AG09319 (cell line): ENCODE results near the gene ITGB3BP.

Experiments
- DNase-seq: peaks from one replicate; pipeline ENCODE4 v3.0.0-alpha.2; 2010; ENCODE audit warnings: low read depth; ENCODE audit errors: extremely low read depth
- TF ChIP-seq, protein P1 (sequence below): IDR thresholded peaks from 2 replicates; pipeline ENCODE4 v1.5.1; 2011; ENCODE audit warnings: low read depth, mild to moderate bottlenecking, inconsistent platforms, low read length, moderate library complexity

ITGB3BP gene

DNA sequence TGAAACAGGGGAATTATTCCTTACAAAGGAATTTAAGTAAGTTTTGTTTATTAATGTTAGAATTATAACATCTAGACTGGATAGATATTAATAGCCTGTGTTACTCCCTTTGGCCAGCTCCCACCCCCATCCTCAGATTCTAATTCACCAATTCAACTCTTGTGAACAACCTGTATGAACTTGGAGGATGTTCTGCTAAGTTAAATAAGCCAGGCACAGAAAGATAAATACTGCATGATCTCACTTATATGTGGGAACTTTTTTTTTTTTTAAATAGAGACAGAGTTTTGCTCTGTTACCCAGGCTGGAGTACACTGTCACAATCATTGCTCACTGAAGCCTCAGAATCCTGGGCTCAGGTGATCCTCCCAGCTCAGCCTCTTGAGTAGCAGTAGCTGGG, 32.5 kb upstream of the ITGB3BP start:
- TF ChIP-seq, protein P1, sequence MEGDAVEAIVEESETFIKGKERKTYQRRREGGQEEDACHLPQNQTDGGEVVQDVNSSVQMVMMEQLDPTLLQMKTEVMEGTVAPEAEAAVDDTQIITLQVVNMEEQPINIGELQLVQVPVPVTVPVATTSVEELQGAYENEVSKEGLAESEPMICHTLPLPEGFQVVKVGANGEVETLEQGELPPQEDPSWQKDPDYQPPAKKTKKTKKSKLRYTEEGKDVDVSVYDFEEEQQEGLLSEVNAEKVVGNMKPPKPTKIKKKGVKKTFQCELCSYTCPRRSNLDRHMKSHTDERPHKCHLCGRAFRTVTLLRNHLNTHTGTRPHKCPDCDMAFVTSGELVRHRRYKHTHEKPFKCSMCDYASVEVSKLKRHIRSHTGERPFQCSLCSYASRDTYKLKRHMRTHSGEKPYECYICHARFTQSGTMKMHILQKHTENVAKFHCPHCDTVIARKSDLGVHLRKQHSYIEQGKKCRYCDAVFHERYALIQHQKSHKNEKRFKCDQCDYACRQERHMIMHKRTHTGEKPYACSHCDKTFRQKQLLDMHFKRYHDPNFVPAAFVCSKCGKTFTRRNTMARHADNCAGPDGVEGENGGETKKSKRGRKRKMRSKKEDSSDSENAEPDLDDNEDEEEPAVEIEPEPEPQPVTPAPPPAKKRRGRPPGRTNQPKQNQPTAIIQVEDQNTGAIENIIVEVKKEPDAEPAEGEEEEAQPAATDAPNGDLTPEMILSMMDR, result no peak
- DNase-seq, result no peak

DNA sequence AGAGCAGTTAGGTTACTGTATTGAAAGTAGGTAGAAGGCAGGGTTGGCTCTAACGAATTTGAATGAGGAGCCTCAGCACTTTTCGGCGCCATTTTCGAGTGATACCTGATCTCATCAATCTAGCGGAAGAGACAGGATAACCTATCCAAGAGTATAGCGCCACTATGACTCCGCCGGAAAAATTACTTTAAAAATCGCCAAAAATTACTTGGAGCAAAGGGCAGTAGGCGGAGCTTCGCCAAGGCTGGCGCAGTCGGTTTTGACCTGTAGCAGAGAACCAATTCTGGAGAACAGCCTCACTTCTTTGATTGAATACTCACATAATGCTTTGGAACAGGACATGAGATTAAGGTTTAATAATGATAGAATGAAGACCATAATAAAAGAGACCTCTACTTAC, 25.9 kb upstream of the ITGB3BP start:
- DNase-seq, result no peak
- TF ChIP-seq, protein P1, result no peak

DNA sequence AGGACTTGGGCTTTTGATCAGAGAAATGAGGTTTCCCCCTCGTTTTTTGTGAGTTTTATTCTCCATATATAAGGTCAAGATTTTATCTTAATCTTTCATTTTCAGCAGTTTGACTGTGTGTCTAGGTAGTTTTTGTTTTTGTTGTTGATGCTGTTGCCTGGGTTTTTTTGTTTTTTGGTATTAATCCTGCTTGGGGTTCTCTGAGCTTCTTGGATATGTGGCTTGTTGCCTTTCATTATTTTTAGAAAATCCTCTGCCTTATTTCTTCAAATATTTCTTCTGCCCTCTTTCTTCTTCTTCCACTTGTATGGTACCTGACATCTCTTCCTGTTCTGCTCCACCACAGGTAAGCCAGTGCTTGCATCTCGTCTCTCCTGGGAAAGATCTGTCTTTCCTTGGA, 25.3 kb upstream of the ITGB3BP start:
- no peak for DNase-seq
- TF ChIP-seq, protein P1, result no peak

DNA sequence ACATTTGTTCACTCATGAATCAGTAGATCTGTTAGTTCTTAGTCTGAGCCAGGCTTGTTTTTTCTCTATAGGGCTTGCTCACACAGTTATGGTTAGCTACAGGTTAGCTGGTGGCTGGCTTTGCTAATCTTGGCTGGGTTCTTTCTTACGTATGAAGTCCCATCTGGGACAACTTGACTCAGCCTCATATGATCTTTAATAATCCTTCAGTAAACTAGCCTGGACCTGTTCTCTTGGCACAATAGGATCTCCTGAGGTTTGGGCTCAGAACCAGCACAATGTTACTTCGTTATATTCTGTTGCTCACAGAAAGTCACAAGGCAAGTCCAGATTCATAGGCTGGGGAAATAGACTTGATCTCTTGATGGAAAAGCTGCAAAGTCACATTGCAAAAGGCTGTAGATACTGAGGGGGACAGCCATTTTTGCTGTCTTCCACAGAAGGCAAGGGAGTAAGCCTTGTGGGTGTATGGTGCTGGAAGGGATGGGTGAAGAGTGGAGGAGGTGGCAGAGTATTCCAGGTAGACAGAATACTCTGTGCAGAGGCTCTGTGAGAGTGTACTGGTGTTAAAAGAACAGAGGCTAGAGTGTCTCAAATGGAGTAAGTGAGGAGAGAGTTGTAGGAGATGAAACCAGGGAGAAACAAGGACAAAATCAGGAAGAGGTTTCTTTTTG, 24.7 kb upstream of the ITGB3BP start:
- TF ChIP-seq, protein P1, result no peak
- DNase-seq, result no peak

DNA sequence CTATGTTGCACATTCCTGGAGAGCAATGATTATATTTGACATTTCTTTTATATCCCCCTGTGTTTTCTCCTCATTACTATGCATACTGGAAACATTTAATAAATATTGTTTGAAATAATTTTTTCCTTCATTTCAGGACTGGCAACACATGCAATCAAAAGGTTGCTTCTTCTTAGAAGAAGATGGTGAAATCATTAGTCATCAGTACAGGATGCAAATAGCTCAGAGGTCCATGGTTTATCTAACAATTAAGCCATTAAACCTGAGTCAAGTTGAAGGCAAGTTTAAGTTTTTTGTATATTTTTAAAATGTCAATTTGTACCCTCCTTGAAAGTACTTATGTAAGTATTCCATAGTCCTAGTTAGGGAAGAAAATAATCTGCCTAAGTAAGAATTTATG, 22.8 kb upstream of the ITGB3BP start:
- TF ChIP-seq, protein P1, result no peak
- no peak for DNase-seq

DNA sequence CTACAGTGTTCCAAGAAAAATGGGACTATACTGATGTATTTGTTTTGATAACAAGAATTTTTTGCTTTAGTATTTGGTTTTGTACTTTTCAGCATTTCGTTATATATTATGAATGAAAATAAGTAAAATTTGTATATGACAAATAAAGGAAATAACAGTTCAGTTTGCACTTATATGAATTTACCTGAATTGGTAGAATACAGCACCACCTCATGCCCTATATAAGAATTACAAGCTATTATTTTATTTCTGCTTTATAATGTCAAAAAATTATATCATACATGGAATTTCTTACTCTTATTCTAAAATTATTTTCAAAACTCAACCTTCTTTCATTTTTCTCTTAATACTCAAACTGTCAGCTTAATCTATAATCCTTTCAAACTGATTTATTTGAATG, 14.9 kb upstream of the ITGB3BP start:
- TF ChIP-seq, protein P1, result peak; percentile 38

DNA sequence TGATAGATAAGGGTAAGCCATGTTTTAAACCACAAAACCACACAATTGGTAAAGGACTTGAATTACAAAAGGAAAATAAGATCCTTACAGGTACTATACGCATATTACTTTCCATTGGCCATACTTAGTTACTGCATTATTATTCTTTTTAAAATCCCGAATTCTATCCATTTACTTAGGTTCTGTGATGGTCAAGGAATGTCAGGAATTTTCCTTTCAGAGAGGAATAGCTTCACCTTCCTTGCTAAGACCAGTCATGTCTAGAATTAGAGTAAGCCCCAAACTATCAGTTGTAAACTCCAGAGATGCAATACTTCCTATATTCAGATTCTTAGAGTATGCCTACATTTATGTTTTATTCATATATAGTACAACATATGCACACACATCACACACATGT, 14.0 kb upstream of the ITGB3BP start:
- TF ChIP-seq, protein P1, result no peak
- DNase-seq, result no peak

More for the DNA sequence above, 14.9 kb upstream of the ITGB3BP start:
- no peak for DNase-seq
